ENCODE results near the gene ZDHHC21. TPM values are rescaled to one million over a fixed set of nuclear protein-coding genes. Genes with fewer than 3 reads are reported as not detected.

The ZDHHC21 gene
- total RNA-seq, 1 experiment from 2014 or later: 3.4 TPM

DNA sequence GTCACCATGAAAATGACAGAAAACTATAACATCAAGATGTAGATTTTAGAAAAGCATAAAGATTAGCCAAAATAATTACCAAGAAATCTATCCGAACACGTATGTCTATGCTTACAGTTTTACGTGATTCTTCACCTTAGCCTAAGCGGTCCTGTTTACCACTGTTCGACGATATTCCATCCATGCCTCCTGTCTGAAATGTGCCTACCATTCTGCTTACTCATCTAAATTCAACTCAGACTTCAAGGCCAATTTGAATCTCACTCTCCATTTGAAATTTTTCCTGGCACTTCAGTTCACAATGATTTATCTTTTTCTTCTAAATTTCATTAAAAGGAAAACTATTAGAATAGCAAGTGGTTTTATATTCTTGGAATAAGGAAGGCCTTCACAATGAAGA, 15.4 kb downstream of the ZDHHC21 start:
- in situ Hi-C loops (cut with HindIII; ENCODE audit: low pct_unique_long_range_greater_than_20kb, low sequenced_read_pairs) (no loop called here), intact Hi-C loops (cut with micrococcal nuclease; ENCODE audit: unreplicated experiment) (no loop called here)
- DNase-seq (ENCODE audit: low read depth, low spot score): no peak
- Histone ChIP-seq H3K36me3 (ENCODE audit: control insufficient read depth, insufficient read depth, low read length) (no peaks in the 10 kb centered on the region; the same call in 1 of the 2 replicates), H3K27me3 (ENCODE audit: control insufficient read depth, insufficient read depth, low read length) (no peaks in the 10 kb centered on the region), H3K4me3 (ENCODE audit: low read depth in 2 of 2, low read length in 2 of 2) (no peak overlapping the region), H3K4me1 (ENCODE audit: control insufficient read depth, insufficient read depth, low read length) (no peaks in the 10 kb centered on the region), H3K9me3 (ENCODE audit: control insufficient read depth, insufficient read depth, low read depth, low read length) (no peaks in the 10 kb centered on the region), H3K27ac (ENCODE audit: low read length) (no peak overlapping the region)
- no peak for ATAC-seq
- no TSS peak for BruUV-seq (replicated peaks)
- CTCF ChIA-PET: no interaction called here
- POLR2A ChIA-PET: no interaction called here
- TF ChIP-seq REST (IDR thresholded peaks at IDR 0.05; ENCODE audit: insufficient read depth in 1 of 2, low read depth in 2 of 2, low read length in 1 of 2) (no peak), TCF7L2 (IDR thresholded peaks at IDR 0.05; ENCODE audit: low read depth, low read length) (no peak), POLR2AphosphoS5 (IDR thresholded peaks at IDR 0.05; ENCODE audit: low read depth, low read length) (no peak), SIN3A (IDR thresholded peaks at IDR 0.05; ENCODE audit: borderline replicate concordance, insufficient read depth, low read depth, low read length) (no peak)
- TF ChIP-seq, protein P1, sequence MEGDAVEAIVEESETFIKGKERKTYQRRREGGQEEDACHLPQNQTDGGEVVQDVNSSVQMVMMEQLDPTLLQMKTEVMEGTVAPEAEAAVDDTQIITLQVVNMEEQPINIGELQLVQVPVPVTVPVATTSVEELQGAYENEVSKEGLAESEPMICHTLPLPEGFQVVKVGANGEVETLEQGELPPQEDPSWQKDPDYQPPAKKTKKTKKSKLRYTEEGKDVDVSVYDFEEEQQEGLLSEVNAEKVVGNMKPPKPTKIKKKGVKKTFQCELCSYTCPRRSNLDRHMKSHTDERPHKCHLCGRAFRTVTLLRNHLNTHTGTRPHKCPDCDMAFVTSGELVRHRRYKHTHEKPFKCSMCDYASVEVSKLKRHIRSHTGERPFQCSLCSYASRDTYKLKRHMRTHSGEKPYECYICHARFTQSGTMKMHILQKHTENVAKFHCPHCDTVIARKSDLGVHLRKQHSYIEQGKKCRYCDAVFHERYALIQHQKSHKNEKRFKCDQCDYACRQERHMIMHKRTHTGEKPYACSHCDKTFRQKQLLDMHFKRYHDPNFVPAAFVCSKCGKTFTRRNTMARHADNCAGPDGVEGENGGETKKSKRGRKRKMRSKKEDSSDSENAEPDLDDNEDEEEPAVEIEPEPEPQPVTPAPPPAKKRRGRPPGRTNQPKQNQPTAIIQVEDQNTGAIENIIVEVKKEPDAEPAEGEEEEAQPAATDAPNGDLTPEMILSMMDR (IDR thresholded peaks at IDR 0.05): no peak

GRCh38 chr9:14677396-14677795, 15.8 kb downstream of the ZDHHC21 start:
- Histone ChIP-seq H3K27ac (ENCODE audit: low read length) (no peak overlapping the region), H3K9me3 (ENCODE audit: control insufficient read depth, insufficient read depth, low read depth, low read length) (no peaks in the 10 kb centered on the region), H3K4me3 (ENCODE audit: low read depth in 2 of 2, low read length in 2 of 2) (no peak overlapping the region), H3K4me1 (ENCODE audit: control insufficient read depth, insufficient read depth, low read length) (no peaks in the 10 kb centered on the region), H3K27me3 (ENCODE audit: control insufficient read depth, insufficient read depth, low read length) (no peaks in the 10 kb centered on the region), H3K36me3 (ENCODE audit: control insufficient read depth, insufficient read depth, low read length) (no peaks in the 10 kb centered on the region; the same call in 1 of the 2 replicates)
- BruUV-seq (replicated peaks): no TSS peak
- no peak for DNase-seq (ENCODE audit: low read depth, low spot score)
- TF ChIP-seq POLR2AphosphoS5 (IDR thresholded peaks at IDR 0.05; ENCODE audit: low read depth, low read length) (no peak), SIN3A (IDR thresholded peaks at IDR 0.05; ENCODE audit: borderline replicate concordance, insufficient read depth, low read depth, low read length) (no peak), TCF7L2 (IDR thresholded peaks at IDR 0.05; ENCODE audit: low read depth, low read length) (no peak), REST (IDR thresholded peaks at IDR 0.05; ENCODE audit: insufficient read depth in 1 of 2, low read depth in 2 of 2, low read length in 1 of 2) (no peak)
- TF ChIP-seq, protein P1 (IDR thresholded peaks at IDR 0.05): no peak
- POLR2A ChIA-PET: no interaction called here
- no peak for ATAC-seq
- intact Hi-C loops (cut with micrococcal nuclease; ENCODE audit: unreplicated experiment) (no loop called here), in situ Hi-C loops (cut with HindIII; ENCODE audit: low pct_unique_long_range_greater_than_20kb, low sequenced_read_pairs) (no loop called here)
- CTCF ChIA-PET: no interaction called here

Data from Panc1 (cell line).